GM12873 (cell line): ENCODE measurements around the gene TBXA2R.

Experiments used
- TF ChIP-seq, protein P1 (sequence below): IDR thresholded peaks from 2 replicates; pipeline ENCODE4 v1.5.1; 2012; ENCODE audit warnings: low read depth, mild to moderate bottlenecking, moderate library complexity, low read length, control low read depth; ENCODE audit not compliant: insufficient read depth; ENCODE audit errors: missing control alignments

Gene TBXA2R

GRCh38 chr19:3551792-3552095, 54.9 kb downstream of the TBXA2R start:
- TF ChIP-seq, protein P1, sequence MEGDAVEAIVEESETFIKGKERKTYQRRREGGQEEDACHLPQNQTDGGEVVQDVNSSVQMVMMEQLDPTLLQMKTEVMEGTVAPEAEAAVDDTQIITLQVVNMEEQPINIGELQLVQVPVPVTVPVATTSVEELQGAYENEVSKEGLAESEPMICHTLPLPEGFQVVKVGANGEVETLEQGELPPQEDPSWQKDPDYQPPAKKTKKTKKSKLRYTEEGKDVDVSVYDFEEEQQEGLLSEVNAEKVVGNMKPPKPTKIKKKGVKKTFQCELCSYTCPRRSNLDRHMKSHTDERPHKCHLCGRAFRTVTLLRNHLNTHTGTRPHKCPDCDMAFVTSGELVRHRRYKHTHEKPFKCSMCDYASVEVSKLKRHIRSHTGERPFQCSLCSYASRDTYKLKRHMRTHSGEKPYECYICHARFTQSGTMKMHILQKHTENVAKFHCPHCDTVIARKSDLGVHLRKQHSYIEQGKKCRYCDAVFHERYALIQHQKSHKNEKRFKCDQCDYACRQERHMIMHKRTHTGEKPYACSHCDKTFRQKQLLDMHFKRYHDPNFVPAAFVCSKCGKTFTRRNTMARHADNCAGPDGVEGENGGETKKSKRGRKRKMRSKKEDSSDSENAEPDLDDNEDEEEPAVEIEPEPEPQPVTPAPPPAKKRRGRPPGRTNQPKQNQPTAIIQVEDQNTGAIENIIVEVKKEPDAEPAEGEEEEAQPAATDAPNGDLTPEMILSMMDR, result no peak

GRCh38 chr19:3550947-3551791, 55.5 kb downstream of the TBXA2R start:
- TF ChIP-seq, protein P1, result no peak

DNA sequence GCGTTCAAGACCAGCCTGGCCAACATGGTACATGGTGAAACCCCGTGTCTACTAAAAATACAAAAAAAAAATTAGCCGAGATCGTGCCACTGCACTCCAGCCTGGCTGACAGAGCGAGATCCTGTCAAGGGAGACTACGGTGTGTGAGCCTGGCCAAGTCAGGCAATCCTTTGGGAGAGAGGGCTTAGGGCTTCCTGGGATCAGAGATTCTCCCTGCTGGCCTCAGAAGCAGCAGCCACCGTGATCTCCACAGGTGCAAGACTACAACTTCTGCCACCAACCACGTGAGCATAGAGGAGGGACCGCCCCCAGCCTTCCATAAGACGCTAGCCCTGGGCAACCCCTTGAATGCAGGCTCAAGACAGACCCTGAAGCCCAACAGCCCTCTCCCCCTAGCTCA, 56.9 kb downstream of the TBXA2R start:
- TF ChIP-seq, protein P1, result no peak

DNA sequence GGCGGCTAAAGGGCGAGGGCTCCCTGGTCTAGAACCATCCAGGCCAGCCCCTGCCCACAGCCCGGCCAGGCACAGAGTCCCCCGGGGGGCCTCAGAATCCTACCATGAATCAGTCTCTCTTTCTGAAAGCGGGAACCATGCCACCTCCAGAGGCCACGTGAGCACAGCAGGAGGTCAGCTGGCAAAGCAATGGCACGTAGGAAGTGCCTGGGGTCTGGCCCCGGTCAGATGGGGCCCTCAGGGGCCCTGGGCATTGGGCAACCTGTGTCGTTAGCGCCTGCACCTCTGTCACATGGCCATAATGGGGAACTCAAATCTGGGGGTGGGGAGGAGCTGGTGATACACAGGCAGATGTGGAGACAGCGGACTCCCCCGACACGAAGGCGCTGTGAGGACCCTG, 58.1 kb downstream of the TBXA2R start:
- TF ChIP-seq, protein P1, result no peak

DNA sequence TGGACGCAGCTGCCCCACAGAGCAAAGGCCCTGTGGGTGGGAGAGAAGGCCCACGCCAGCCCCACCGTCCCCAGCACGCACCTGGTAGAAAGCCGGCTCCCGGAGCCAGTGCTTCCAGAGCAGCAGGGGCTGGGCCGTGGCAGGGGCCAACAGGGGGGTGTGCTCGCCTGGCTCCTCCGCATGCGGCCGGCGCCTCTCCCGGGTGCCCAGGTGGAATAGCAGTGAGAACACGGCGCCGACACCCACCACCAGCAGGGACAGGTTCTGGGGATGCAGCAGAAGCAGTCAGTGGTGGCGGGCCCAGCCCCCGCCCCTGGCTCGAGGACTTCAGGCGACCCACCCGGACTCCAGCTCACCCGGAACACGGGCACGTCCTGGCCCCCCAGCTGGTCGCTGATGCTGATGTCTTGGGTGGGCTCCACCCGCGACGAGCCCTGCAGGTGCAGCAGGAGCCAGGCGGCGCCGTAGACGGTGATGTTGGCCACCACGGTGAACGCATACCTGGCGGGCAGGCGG, 58.9 kb downstream of the TBXA2R start:
- TF ChIP-seq, protein P1, result no peak

DNA sequence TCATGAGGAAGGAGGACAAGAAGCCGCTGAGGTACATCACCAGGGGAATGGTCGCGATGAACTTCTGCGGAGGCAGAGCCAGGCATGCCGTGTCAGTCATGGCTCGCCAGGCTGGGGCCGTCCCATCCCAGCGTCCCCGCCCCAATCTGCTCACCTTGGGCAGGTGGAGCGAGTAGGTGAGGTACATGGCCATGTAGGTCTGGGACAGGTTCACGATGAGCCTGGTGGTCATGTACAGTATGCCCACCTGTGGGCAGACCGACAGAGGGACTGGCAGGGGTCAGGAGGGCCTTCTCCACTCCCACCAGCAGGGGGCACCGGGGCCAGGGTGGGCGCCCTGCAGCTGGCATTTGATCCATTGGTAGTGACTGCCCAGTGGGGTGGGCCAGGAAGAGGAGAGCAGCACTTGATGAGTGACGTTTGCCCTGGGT, 59.4 kb downstream of the TBXA2R start:
- TF ChIP-seq, protein P1, result peak; percentile 73

GRCh38 chr19:3546119-3546518, 60.6 kb downstream of the TBXA2R start:
- TF ChIP-seq, protein P1, result no peak
